DND-41 (cell line): ENCODE measurements around the gene CLASP1.

Experiments
- ATAC-seq: fragments of 200-7000 bp; cut with Tn5 transposase; 3 replicates; pipeline ENCODE4 v1.9.1; 2021; ENCODE audit warnings: low read depth; ENCODE audit not compliant: insufficient read depth
- DNase-seq: peaks from one replicate; pipeline ENCODE4 v3.0.0-alpha.2; 2020
- H2AFZ ChIP-seq: 2 replicates; pipeline ENCODE4 v1.6.0; 2012; ENCODE audit warnings: low read depth, low read length
- H3K27ac ChIP-seq: 2 replicates; pipeline ENCODE4 v1.5.1; 2012; ENCODE audit warnings: low read length, inconsistent platforms
- H3K27me3 ChIP-seq: fragments of 200-600 bp; sonication (generic); 2 replicates; pipeline ENCODE4 v1.6.0; 2012; ENCODE audit warnings: low read length, mild to moderate bottlenecking, inconsistent platforms; ENCODE audit not compliant: insufficient read depth, poor library complexity
- H3K36me3 ChIP-seq: 2 replicates; pipeline ENCODE4 v1.5.1; 2012; ENCODE audit warnings: low read length, inconsistent platforms; ENCODE audit not compliant: insufficient read depth
- H3K4me1 ChIP-seq: 2 replicates; pipeline ENCODE4 v1.5.1; 2012; ENCODE audit warnings: mild to moderate bottlenecking, low read length; ENCODE audit not compliant: insufficient read depth
- H3K4me2 ChIP-seq: 2 replicates; pipeline ENCODE4 v1.6.0; 2012; ENCODE audit warnings: mild to moderate bottlenecking, moderate library complexity, low read length, inconsistent platforms; ENCODE audit not compliant: insufficient read depth
- H3K4me3 ChIP-seq, 2 experiments: fragments of 200-600 bp in 1 of 2; shearing (Covaris generic) in 1 of 2; 2 replicates each; pipeline ENCODE4 v1.5.1; 2012 to 2016; ENCODE audit warnings: inconsistent platforms in 2 of 2, low read length in 2 of 2, mild to moderate bottlenecking in 2 of 2, low read depth in 1 of 2, moderate library complexity in 1 of 2
- H3K79me2 ChIP-seq: 2 replicates; pipeline ENCODE4 v1.6.0; 2012; ENCODE audit warnings: low read length, inconsistent platforms; ENCODE audit not compliant: insufficient read depth
- H3K9ac ChIP-seq: 2 replicates; pipeline ENCODE4 v1.6.0; 2012; ENCODE audit warnings: low read depth, mild to moderate bottlenecking, inconsistent platforms, low read length, moderate library complexity
- H3K9me3 ChIP-seq: 2 replicates; pipeline ENCODE4 v1.5.1; 2012; ENCODE audit warnings: low read length, moderate library complexity, mild to moderate bottlenecking, inconsistent platforms; ENCODE audit not compliant: insufficient read depth, severe bottlenecking
- H4K20me1 ChIP-seq: 2 replicates; pipeline ENCODE4 v1.6.0; 2012; ENCODE audit warnings: low read length; ENCODE audit not compliant: insufficient read depth
- EZH2 ChIP-seq: IDR thresholded peaks from 3 replicates; pipeline ENCODE4 v1.6.1; 2012; ENCODE audit warnings: borderline replicate concordance, low read depth, mild to moderate bottlenecking, moderate library complexity, low read length, inconsistent platforms; ENCODE audit not compliant: severe bottlenecking
- TF ChIP-seq, protein P1 (sequence below): IDR thresholded peaks from 2 replicates; pipeline ENCODE4 v1.5.1; 2012; ENCODE audit warnings: borderline replicate concordance, low read length, moderate library complexity, mild to moderate bottlenecking; ENCODE audit not compliant: poor library complexity, severe bottlenecking; ENCODE audit errors: extremely low read depth

Gene CLASP1

DNA sequence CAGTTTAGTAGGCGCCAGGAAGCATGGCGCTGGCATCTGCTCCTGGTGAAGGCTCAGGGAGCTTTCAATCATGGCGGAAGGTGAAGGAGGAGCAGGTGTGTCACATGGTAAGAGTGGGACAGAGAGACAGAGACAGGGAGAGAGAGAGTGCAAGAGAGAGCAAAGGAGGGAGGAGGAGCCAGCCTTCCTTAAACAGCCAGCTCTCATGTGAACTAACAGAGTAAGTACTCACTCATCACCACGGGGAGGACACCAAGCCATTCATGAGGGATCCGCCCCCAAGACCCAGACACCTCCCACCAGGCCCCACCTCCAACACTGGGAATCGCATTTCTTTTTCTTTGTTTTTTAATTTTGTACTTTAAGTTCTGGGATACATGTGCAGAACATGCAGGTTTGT is 40.8 kb upstream of the CLASP1 start:
- Histone ChIP-seq H4K20me1 (no peaks in the 10 kb centered on the region), H2AFZ (no peak overlapping the region), H3K27ac (no peak overlapping the region), H3K27me3 (no peaks in the 10 kb centered on the region), H3K9me3 (no peaks in the 10 kb centered on the region), H3K9ac (no peak overlapping the region), H3K4me2 (no peak overlapping the region), H3K4me3 (no peak overlapping the region), H3K4me1 (no peaks in the 10 kb centered on the region), H3K36me3 (no peaks in the 10 kb centered on the region), H3K79me2 (no peaks in the 10 kb centered on the region)
- DNase-seq (no peak), ATAC-seq (no peak)
- no peak for TF ChIP-seq EZH2
- TF ChIP-seq, protein P1, sequence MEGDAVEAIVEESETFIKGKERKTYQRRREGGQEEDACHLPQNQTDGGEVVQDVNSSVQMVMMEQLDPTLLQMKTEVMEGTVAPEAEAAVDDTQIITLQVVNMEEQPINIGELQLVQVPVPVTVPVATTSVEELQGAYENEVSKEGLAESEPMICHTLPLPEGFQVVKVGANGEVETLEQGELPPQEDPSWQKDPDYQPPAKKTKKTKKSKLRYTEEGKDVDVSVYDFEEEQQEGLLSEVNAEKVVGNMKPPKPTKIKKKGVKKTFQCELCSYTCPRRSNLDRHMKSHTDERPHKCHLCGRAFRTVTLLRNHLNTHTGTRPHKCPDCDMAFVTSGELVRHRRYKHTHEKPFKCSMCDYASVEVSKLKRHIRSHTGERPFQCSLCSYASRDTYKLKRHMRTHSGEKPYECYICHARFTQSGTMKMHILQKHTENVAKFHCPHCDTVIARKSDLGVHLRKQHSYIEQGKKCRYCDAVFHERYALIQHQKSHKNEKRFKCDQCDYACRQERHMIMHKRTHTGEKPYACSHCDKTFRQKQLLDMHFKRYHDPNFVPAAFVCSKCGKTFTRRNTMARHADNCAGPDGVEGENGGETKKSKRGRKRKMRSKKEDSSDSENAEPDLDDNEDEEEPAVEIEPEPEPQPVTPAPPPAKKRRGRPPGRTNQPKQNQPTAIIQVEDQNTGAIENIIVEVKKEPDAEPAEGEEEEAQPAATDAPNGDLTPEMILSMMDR = no peak

GRCh38 chr2:121689356-121689755 is 40.1 kb upstream of the CLASP1 start:
- no peak overlapping the region for H3K4me3 ChIP-seq
- no peaks in the 10 kb centered on the region for H3K36me3 ChIP-seq
- H3K9me3 ChIP-seq = no peaks in the 10 kb centered on the region
- no peaks in the 10 kb centered on the region for H3K79me2 ChIP-seq
- H3K9ac ChIP-seq = no peak overlapping the region
- ATAC-seq (0 out of 3 replicates have a peak, but pooled peaks have one; percentile 5), DNase-seq (no peak)
- H2AFZ ChIP-seq = no peak overlapping the region
- no peaks in the 10 kb centered on the region for H3K4me1 ChIP-seq
- no peak overlapping the region for H3K4me2 ChIP-seq
- no peaks in the 10 kb centered on the region for H4K20me1 ChIP-seq
- TF ChIP-seq EZH2 = no peak
- TF ChIP-seq, protein P1 = peak; percentile 21
- no peaks in the 10 kb centered on the region for H3K27me3 ChIP-seq
- H3K27ac ChIP-seq = no peak overlapping the region

DNA sequence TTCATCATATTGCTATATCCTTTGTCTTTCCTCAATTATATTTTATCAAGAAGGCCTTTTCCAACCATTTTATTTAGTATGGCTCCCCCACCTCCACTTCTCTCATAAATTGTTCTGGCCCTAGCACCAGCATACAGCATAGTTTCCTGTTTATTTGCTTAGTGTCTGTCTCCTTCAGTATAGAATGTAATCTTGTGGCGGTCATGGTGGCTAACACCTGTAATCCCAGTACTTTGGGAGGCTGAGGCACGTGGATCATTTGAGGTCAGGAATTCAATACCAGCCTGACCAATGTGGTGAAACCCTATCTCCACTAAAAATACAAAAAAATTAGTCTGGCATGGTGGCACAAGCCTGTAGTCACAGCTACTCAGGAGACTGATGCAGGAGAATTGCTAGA is 39.6 kb upstream of the CLASP1 start:
- no peak for ATAC-seq

More for the DNA sequence above, 39.6 kb upstream of the CLASP1 start:
- Histone ChIP-seq H3K27me3 (no peaks in the 10 kb centered on the region), H3K36me3 (no peaks in the 10 kb centered on the region), H3K27ac (no peak overlapping the region), H3K4me2 (no peak overlapping the region), H2AFZ (no peak overlapping the region), H3K4me1 (no peaks in the 10 kb centered on the region), H3K9me3 (peaks cover 2% of the 10 kb centered on the region), H4K20me1 (no peaks in the 10 kb centered on the region), H3K4me3 (no peak overlapping the region), H3K9ac (no peak overlapping the region), H3K79me2 (no peaks in the 10 kb centered on the region)
- no peak for DNase-seq
- no peak for TF ChIP-seq EZH2
- TF ChIP-seq, protein P1 = no peak
